ENCODE results near the gene HSCB.
"Not testable (repeated sequence)": the region's sequence is repeated elsewhere in the genome, so short reads cannot be mapped to it uniquely, and the experiment has no call there.

HSCB gene, protein sequence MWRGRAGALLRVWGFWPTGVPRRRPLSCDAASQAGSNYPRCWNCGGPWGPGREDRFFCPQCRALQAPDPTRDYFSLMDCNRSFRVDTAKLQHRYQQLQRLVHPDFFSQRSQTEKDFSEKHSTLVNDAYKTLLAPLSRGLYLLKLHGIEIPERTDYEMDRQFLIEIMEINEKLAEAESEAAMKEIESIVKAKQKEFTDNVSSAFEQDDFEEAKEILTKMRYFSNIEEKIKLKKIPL

DNA sequence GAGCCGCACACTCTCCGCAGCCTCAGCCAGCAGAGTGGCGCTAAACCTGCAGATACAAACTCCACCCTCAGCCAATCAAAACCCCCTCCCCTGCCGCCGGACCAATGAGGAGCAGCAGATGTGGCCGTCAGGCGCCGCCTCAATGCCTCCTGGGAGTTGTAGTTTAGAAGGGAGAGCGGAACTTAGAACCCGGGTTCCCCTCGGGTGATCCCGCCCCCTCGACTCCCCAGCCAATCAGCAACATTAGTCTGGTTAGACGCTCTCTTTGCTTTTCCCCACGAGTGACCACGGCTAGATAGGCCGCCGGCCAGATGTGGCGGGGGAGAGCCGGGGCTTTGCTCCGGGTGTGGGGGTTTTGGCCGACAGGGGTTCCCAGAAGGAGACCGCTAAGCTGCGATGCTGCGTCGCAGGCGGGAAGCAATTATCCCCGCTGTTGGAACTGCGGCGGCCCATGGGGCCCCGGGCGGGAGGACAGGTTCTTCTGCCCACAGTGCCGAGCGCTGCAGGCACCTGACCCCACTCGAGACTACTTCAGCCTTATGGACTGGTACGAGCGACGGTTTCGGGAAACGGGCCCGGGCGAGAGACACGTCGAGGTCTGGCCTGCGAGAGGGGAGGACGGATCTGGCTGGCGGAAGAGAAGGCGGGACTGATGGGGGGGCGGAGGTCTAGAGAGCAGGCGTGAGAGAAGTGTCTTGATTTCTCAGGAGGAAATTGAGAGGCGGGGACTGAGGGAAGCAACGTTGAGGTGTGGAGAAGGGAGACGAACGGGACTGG, at the start of gene HSCB, which contains the start of gene CHEK2:
Gene HSCB, plus strand, starts transcription at position 255 of the 777 bp plus-strand sequence. Its CDS starts 57 bp downstream, at position 312.
Gene CHEK2, minus strand, starts transcription at position 36 of the 777 bp plus-strand sequence. CDS start 7,099 bp downstream, outside the sequence.
- DNase-seq: peak; percentile 98

DNA sequence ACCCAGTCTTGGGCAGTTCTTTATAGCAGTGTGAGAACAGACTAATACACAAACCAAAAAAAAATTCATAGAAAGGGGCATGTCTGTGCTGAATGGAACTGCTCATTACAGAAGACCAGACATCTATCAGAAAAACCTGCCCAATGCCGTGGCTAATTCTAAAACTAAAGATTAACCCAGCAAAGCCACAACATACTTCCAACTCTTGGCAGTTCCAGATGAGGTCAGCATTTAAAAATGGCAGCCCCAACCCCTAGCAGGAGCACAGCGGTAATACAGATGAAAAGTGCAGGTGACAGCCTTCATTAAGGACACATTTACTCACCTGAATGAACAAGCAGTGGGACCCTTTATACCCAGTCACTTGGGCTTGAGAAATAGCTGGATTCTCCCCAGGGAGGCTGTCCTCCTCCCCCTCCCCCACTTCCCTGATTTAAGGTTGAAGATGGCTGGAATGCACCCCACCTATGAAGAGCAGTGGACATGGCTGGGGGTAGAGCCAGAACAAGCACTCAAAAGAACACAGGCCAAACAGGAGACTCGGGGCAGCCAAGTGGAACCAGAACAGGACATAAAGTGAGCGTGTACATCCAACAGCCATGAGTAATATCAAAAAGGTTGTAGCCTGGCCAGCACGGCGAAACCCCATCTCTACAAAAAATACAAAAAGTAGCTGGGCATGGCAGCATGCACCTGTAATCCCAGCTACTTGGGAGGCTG, 48.6 kb upstream of the HSCB start:
- DNase-seq: not testable (repeated sequence)

DNA sequence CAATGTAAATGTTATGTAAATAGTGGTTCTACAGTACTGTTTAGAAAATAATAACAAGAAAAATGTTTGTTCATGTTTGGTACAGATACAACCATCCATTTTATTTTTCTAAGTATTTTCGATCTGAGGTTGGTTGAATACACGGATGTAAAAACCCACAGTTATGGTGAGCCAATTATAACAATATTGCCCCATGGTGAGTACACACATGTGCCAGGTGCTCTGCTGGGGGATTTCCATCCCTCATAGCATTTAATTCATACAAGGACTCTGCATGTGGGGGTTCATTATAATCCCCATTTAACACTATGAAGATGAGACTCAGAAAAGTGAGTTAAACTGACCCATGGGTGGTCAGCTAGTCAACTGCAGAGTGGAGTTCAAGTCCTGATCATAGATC, 38.9 kb upstream of the HSCB start:
- DNase-seq: no peak

DNA sequence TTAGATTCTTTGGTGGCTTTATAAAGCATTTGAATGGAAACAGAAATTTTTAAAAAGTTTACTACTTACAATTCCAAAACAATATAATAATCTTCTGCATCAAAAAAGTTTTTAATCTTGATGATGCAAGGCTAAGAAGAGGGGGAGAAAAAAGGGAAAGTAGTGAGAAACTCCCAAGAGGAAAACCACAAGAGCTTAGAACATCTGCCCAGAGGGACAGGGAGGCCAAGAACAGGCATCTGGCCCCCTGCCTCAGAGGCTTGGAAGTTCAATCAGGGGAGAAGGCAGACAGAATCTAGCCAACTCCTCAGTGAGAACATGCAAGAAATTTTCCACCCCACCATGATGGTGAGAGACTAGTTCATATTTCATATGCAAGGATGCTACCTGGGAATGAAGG, 38.4 kb upstream of the HSCB start:
- no peak for DNase-seq

DNA sequence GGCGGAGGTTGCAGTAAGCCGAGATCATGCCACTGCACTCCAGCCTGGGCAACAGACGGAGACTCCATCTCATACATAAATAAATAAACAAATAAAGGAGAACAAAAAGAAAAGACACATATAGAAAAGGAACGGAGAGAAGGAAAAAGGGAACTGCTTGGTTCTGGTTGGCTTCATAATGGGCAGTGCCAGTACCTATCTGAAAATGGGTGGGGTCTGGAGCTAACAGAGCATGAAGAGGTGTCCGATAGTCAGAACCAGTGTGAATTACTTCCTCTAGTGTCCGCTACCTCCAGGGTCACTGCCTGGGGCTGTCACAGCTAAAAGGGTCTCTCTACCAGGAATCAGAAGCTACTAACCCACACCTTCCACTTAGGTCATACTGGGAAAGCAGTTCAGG, 35.0 kb upstream of the HSCB start:
- no peak for DNase-seq

DNA sequence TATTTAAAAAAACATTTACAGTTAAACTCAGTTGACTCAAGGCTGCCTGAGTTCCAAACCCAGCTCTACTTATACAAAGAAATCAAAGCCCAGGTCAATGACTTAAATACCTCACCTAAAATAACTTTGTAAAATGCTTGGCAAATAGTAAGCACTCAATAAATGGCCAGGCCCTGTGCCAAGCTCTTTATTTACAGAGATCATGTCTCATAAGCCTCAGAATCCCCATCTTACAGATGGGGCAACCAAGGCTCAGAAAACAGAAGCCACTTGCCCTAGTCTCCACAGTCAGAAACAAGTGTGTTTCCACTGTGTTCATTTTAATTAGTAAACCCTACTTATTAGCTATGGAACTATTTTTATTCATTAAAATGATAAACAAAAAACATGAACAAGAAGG, 31.7 kb upstream of the HSCB start:
- no peak for DNase-seq

DNA sequence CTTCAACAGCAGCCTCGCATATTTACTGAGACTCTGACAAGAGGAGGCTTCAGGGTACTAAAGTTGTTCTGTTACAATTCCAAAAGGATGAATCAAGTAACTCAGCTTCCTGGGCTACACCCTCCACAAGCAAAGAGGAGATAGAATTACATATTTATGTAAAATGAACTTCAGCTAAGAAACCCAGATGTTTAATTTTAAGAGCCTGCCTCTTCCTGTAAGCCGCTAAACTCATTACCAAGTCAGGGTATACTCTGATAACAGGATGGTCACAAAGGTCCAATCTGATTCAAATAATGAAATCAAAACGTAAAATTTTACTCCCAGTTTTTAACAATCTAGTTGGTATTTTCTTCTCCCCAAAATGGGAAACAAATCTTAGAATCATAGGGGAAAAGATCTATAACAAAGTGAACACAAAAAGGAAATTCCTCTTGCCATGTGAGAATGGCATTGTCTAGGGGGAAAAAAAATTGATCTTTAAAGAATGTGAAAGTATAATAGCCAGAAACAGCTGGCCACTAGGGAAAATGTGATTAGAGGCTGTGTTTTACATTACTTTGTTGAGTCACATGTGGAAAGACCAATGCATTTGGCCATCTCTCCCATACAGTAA, 31.2 kb upstream of the HSCB start:
- no peak for DNase-seq

DNA sequence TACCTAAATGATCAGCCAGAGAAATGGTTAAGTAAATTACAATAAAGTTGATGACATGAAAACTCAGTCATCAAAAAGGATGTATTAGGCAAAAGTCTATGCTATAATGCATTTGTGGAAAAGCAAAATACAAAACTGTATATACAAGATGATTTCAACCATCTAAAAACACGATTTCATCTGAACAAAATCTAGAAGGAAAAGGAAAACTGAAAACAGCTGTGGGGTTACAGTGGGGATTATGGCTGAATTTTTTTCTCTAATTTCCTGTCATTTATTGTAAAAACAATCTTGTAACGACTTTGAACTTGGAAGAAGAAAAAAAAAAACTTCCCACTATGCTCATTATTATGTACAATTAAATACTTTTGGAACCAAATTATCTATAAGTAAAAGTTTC, 30.5 kb upstream of the HSCB start:
- DNase-seq: no peak

DNA sequence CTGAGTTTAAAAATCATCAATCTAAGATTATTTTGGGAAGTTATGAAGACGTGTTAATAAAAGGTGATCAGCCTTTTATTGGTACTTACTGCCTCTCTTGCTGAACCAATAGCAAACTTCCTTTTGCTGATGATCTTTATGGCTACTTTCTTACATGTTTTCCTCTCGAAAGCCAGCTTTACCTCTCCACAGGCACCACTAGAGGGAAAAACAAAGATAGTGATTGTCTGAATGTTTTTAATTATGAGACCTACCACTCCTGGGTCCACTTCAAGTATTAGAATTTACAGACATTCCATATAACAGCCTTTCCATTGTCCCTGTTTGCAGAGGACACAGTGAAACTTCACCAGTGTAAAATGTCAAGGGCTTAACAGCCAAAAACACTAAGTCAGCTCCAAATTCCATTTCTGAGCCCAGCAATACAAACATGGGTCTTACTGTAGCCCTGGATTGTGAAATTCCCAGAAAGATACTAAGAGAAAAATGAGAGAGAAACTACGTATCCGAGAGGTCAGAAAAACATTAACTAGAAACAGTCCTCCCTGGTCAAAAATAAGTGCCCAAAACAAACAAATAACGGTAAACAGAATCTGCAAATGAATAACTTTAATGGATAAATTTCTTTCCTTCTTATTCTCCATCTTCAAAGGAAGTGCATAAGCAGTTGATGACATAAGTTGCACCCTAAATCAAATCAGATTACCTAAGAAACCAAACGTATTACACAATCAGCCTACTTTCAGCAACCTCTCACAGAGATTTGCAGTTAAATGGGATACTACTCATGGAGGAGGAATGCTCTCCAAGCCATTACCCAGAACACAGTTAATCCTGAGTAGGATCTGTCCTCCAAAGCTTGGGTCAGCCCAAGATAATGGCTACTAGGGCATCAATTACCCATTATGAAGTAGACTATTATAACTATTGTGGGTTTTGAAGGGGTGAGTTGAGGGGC, 29.7 kb upstream of the HSCB start:
- no peak for DNase-seq

DNA sequence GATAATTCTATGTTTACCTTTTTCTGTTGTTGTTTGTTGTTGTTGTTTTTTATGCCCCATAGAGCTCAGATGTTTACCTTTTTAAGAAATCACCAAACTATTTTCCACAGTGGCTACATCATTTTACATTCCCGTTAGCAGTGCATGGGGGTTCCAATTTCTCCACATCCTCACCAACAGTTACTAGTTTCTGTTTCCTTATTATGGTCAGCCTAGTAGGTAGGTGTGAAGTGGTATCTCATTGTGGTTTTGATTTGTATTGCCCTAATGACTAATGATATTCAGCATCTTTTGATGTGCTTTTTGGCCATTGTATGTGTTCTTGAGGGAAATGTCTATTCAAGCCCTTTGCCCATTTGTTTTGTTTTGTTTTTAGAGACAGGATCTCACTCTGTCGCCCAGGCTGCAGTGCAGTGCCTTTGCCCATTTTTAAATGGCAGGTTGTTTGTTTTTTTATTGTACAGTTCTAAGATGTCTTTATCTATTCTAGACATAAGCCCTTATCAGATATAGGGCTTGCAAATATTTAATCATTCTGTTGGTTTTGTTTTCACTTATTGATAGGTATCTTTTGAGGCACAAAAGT, 27.7 kb upstream of the HSCB start:
- no peak for DNase-seq

DNA sequence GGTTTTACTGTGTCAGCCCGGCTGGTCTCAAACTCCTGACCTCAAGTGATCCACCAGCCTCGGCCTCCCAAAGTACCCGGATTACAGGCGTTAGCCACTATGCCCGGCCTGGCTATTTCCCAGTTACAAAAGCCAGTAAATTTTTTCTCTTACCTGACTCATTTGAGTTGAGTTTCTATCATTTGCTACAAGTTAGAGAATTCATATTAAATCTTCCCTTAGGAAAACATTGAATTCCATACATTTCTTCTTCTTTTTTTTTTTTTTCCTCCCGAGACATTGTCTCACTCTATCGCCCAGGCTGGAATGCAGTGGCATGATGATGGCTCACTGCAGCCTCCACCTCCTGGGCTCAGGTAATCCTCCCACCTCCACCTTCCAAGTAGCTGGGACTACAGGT, 26.2 kb upstream of the HSCB start:
- no peak for DNase-seq

DNA sequence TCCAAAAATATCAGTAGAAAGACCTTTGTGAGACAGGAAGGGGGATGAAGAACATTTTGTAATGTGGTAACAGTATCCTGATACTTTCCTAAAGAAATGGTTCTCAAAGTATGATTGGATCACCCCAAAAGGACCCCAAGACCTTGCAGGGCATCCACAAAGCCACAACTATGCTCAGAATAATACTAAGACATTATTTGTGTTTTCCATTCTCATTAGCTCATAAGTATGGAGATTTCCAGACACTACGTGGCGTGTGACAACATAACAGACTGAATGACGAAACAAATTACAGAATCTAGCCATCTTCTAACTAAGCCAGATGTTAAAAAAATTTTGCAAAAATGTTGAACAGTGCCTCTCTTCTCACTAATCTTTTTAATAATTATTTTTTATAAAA, 25.2 kb upstream of the HSCB start:
- DNase-seq: no peak

DNA sequence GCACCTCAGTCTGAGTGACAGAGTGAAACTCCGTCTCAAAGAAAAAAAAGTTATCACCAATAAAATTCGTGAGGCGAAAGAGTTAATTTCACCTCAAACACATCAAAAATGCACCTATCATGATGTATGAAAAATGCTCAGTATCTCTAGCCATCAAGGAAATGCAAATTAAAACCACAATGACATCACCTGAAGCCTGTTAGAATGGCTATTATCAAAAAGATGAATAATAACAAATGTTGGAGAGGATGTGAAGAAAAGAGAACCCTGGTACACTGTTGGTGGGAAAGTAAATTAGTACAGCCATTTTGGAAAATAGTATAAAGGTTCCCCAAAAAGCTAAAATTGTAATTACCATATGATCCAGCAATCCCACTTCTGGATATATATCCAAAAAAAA, 23.8 kb upstream of the HSCB start:
- DNase-seq: no peak

DNA sequence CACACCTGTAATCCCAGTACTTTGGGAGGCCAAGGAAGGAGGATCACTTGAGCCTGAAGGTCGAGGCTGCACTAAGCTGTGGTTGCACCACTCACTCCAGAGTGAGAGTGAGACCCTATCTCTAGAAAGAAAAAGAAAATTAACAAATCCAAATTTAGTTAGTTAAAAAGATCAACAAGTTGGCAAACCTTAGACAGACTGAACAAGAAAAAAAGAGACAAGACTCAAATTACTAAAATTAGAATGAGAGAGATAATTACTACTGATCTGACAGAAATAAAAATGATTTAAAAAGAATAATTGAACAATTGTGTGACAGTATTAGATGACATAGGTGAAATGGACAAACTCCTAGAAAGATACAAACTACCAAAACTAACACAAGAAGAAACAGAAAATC, 13.8 kb upstream of the HSCB start:
- no peak for DNase-seq

DNA sequence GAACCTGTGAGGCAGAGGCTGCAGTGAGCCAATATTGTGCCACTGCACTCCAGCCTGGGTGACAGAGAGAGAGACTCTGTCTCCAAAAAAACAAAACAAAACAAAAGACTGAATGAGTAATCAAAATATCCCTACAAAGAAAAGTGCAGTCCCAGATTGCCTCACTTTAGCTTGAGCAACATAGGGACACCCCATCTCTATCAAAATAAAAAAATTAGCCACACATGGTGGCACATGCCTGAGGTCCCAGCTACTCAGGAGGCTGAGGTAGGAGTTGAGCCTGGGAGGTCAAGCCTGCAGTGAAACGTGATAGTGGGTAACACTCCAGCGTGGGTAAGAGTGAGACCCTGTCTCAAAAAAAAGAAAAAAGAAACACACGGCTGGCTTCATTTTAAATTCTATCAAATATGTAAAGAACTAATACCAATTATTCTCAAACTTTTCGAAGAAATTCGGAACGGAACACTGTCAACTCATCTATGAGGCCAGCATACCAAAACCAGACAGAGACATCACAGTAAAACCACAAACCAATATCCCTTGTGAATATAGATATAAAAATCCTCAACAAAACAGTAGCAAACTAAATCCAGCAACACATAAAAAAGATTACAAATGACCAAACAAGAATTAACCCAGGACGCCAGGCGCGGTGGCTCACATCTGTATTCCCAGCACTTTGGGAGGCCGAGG, 13.1 kb upstream of the HSCB start:
- no peak for DNase-seq

DNA sequence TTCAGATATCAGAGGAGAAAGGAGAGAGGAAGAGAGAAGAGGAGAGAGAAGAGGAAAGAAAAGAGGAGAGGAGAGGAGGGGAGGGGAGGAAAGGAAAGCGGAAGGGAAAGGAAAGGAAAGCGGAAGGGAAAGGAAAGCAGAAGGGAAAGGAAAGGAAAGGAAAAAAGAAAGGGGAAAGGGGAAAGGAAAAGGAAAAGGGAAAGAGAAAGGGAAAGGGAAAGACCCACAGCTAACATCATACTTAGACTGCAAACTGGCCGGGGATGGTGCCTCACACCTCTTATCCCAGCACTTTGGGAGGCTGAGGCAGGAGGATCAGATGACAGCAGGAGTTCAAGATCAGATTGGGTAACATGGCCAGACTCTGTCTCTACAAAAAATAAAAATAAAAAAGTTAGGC, 11.7 kb upstream of the HSCB start:
- DNase-seq: no peak

DNA sequence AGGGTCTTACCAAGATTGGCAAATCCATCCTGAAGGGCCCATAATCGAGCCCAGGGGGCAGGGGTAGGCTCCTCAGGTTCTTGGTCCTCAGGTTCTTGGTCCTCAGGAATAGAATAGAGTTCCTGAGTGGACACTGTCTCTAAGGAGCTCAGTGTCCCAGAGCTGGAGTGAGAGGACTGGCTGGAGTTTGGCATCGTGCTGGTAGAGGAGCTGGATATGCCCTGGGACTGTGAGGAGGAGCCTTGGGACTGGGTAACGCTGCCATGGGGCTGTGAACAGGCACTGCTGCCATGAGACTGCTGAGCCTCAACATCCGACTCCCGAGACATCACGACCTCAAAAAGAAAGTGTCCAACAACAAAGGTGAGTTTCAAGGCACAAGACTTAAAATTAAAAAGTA, 7.4 kb upstream of the HSCB start:
- no peak for DNase-seq

DNA sequence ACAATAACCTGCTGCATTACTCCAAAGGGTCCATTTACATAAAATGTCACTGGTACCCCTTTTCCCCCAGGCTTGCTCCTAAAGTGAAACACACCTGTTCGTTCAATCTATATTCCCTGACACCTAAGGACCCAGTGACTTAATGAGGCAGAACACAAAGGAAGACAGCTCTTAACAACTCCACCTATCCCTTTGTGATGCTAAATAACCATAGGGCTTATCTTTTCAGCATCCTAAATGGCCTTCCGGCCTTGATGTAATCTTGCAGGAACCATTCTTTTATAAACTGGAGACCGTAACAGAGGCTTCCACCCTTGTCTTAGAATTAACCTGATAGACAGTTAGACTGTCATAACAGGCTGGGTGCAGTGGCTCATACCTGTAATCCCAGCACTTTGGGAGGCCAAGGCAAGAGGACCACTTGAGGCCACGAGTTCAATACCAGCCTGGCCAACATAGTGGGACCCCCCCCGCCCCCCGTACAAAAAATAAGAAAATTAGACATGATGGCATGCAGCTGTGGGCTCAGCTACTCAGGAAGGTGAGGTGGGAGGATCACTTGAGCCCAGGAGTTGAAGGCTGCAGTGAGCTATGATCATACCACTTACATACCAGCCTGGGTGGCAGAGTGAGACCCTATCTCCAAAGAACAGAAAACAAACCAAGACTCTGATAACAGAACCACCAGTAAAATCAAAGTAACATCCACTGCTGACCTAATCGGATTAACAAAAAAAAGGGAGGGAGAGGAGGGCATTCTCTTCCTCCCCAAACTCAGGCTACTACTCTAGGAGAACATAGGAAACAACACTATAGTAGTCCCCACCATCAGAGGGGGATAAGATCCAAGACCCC, 5.3 kb upstream of the HSCB start:
- no peak for DNase-seq

DNA sequence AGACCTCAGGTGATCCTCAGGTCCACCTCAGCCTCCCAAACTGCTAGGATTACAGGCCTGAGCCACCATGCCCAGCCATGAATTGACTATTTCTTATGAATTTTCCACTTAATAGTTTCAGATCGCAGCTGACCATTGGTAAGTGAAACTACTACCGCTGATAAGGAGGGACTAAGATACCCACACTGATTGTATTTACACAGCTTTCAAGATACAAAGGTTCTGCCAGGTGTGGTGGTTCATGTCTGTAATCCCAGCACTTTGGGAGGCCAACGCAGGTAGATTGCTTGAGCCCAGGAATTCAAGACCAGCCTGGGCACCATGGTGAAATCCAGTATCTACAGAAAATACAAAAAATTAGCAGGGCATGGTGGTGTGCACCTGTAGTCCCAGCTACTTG, 4.1 kb upstream of the HSCB start:
- DNase-seq: no peak

DNA sequence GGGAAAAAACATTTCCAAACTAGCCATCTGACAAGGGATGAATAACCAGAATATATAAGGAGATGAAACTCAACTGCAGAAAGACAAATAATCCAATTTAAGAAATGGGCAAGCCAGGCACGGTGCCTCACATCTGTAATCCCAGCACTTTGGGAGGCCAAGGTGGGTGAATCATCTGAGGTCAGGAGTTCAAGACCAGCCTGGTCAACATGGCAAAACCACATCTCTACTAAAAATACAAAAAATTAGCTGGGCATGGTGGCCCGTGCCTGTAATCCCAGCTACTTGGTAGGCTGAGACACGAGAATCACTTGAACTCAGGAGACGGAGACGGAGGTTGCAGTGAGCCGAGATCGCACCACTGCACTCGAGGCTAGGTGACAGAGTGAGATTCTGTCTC, 3.0 kb upstream of the HSCB start:
- DNase-seq: not testable (repeated sequence)
